ENCODE data around the gene FAM107B. TPM values are rescaled to one million over a fixed set of nuclear protein-coding genes. Genes with fewer than 3 reads are reported as not detected.

FAM107B gene
- total and polyA plus RNA-seq, 8 donors = 22.6 to 105 (median 54.5) TPM

DNA sequence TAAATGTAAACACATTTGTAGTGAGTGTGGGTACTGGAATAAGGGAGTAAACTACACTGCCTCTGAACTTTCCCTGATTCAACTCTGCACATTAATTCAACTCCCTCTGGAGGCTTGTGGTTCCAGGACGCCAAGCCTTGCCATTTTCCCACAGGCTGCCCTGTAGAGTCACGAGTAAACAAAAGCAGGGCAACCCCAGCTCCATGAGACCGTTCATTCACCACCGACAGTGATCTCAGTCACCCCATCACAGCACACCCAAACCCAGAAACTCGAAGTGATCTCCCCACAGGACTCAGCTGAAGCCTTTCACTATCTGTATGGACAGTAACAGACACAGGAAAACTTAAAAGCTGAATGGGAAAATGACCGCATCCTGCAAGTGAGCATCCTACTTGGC lies 225.2 kb downstream of the FAM107B start:
- Histone ChIP-seq H3K9me3 (no peaks in the 10 kb centered on the region), H3K27me3 (no peaks in the 10 kb centered on the region), H3K4me3 (no peak overlapping the region), H3K27ac (no peak overlapping the region), H3K4me1 (peaks cover 18 to 39% (median 34%) of the 10 kb centered on the region in 3 donors), H3K36me3 (no peaks in the 10 kb centered on the region)
- DNase-seq = no peak
- 51 to 61% methylated on average over 6 of the region's 6 CpGs for WGBS, 2 donors
- no peak for ATAC-seq
- no peak for TF ChIP-seq CTCF (IDR thresholded peaks at IDR 0.05)
- intact Hi-C loops (cut with DNase I) = loop anchor here in 1 of 3 donors (10.0 kb wide), 1 partner anchor 275 kb away; no protein-coding TSS in a partner anchor
- FAIRE-seq = no peak

GRCh38 chr10:14548970-14549369 lies 225.7 kb downstream of the FAM107B start:
- H3K36me3 ChIP-seq = no peaks in the 10 kb centered on the region
- no peak overlapping the region for H3K4me3 ChIP-seq
- H3K27me3 ChIP-seq = no peaks in the 10 kb centered on the region
- no peak for FAIRE-seq
- intact Hi-C loops (cut with DNase I) = loop anchor here in 1 of 3 donors (10.0 kb wide), 1 partner anchor 276 kb away; no protein-coding TSS in a partner anchor
- ATAC-seq = no peak
- no peak for TF ChIP-seq CTCF (IDR thresholded peaks at IDR 0.05)
- peaks cover 12 to 36% (median 34%) of the 10 kb centered on the region in 3 donors for H3K4me1 ChIP-seq
- no peak overlapping the region for H3K27ac ChIP-seq
- DNase-seq = no peak
- H3K9me3 ChIP-seq = no peaks in the 10 kb centered on the region
- 83 to 94% methylated on average over 3 of the region's 3 CpGs for WGBS, 2 donors

DNA sequence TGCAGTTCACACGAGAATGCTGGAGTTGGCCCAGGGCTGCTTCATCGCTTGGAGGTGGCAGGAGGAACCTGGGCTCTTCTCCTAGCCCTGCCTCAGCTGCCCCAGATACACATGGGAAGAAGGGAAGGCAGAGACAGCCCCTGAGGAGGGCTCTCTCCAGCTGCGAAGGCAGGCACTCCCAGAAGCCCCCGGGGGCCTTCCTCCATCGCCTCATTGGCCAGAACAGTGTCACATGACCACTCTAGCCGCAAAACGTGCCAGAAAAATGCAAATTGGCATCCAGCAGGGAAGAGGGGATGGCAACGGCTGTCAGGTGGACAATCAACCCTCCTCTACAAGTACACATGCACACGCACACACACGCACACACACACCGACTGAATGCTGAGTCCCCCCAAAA lies 226.2 kb downstream of the FAM107B start:
- no peaks in the 10 kb centered on the region for H3K36me3 ChIP-seq
- peaks cover 12 to 36% (median 34%) of the 10 kb centered on the region in 3 donors for H3K4me1 ChIP-seq
- ATAC-seq (no peak), DNase-seq (no peak), FAIRE-seq (no peak)
- H3K9me3 ChIP-seq = no peaks in the 10 kb centered on the region
- no peak overlapping the region for H3K4me3 ChIP-seq
- no peak for TF ChIP-seq CTCF (IDR thresholded peaks at IDR 0.05)
- no peaks in the 10 kb centered on the region for H3K27me3 ChIP-seq
- H3K27ac ChIP-seq = no peak overlapping the region
- intact Hi-C loops (cut with DNase I) = loop anchor here in 1 of 3 donors (10.0 kb wide), 1 partner anchor 276 kb away; no protein-coding TSS in a partner anchor
- WGBS, 2 donors = 88% methylated on average over 11 of the region's 11 CpGs

DNA sequence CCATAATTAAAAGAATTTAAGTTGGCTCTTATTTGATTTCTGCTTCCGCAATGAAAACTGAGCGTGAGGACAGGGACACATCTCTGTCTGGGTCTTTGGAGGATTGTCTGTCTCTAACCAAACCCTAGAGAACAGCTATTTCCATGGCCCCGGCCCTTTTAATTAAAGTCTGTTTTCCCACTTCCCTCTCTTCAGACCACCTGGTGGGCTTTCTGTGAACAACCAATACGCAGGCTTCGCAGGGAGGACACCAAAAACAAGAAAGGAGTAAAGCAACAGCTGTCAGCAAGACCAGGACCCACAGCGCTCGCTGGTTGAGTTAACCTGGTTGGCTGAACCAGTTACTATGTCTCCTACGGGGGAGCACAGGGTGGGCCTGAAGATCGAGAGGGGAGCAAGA lies 226.9 kb downstream of the FAM107B start:
- WGBS, 2 donors = 98 to 99% methylated on average over 9 of the region's 9 CpGs
- no peak for DNase-seq

More for the DNA sequence above, 226.9 kb downstream of the FAM107B start:
- intact Hi-C loops (cut with DNase I) = loop anchor here in 1 of 3 donors (10.0 kb wide), 1 partner anchor 277 kb away; no protein-coding TSS in a partner anchor
- FAIRE-seq = no peak
- no peak overlapping the region for H3K27ac ChIP-seq
- TF ChIP-seq CTCF (IDR thresholded peaks at IDR 0.05) = no peak
- ATAC-seq = no peak
- peaks cover 5 to 36% (median 34%) of the 10 kb centered on the region in 3 donors for H3K4me1 ChIP-seq
- no peaks in the 10 kb centered on the region for H3K9me3 ChIP-seq
- H3K27me3 ChIP-seq = no peaks in the 10 kb centered on the region
- H3K4me3 ChIP-seq = no peak overlapping the region
- H3K36me3 ChIP-seq = no peaks in the 10 kb centered on the region

Data from pancreas (tissue), 10 donors.